ENCODE results near the gene LRP1-AS.
A peak's percentile ranks its signal among the peaks of the same experiment; 100 is the strongest.

The LRP1-AS gene

GRCh38 chr12:57119294-57120085, 27.9 kb downstream of the LRP1-AS start:
- no peak for DNase-seq (ENCODE audit: low read depth in 2 of 2)

GRCh38 chr12:57118711-57119271, 28.6 kb downstream of the LRP1-AS start:
- no peak for DNase-seq (ENCODE audit: low read depth in 2 of 2)

GRCh38 chr12:57116580-57117281, 30.7 kb downstream of the LRP1-AS start:
- no peak for DNase-seq (ENCODE audit: low read depth in 2 of 2)

- no peak for DNase-seq (ENCODE audit: low read depth in 2 of 2)
Measured at GRCh38 chr12:57112492-57113294, 34.7 kb downstream of the LRP1-AS start.

- DNase-seq (ENCODE audit: low read depth in 2 of 2): peak; percentile 51 to 75
Measured at GRCh38 chr12:57111031-57111734, 36.2 kb downstream of the LRP1-AS start, which contains the start of gene STAT6. Gene STAT6 (minus strand): TSS chr12:57111362. CDS start chr12:57108278, 3,084 bp downstream.

- DNase-seq (ENCODE audit: low read depth in 2 of 2): peak; percentile 30 to 54
Measured at GRCh38 chr12:57110104-57111030, 37.1 kb downstream of the LRP1-AS start.

- no peak for DNase-seq (ENCODE audit: low read depth in 2 of 2)
Measured at GRCh38 chr12:57109207-57110103, 38.0 kb downstream of the LRP1-AS start.

- no peak for DNase-seq (ENCODE audit: low read depth in 2 of 2)
Measured at GRCh38 chr12:57107456-57108155, 39.8 kb downstream of the LRP1-AS start.

- no peak for DNase-seq (ENCODE audit: low read depth in 2 of 2)
Measured at GRCh38 chr12:57106021-57106708, 41.3 kb downstream of the LRP1-AS start.

GRCh38 chr12:57105011-57105753, 42.2 kb downstream of the LRP1-AS start:
- DNase-seq (ENCODE audit: low read depth in 2 of 2): no peak

GRCh38 chr12:57104292-57104910, 43.0 kb downstream of the LRP1-AS start:
- DNase-seq (ENCODE audit: low read depth in 2 of 2): no peak

- DNase-seq (ENCODE audit: low read depth in 2 of 2): no peak
Measured at GRCh38 chr12:57103856-57104255, 43.6 kb downstream of the LRP1-AS start.

- no peak for DNase-seq (ENCODE audit: low read depth in 2 of 2)
Measured at GRCh38 chr12:57101892-57102695, 45.3 kb downstream of the LRP1-AS start.

GRCh38 chr12:57099766-57100165, 47.7 kb downstream of the LRP1-AS start:
- DNase-seq (ENCODE audit: low read depth in 2 of 2): no peak

- no peak for DNase-seq (ENCODE audit: low read depth in 2 of 2)
Measured at GRCh38 chr12:57099047-57099714, 48.2 kb downstream of the LRP1-AS start.

Data from stimulated activated CD8-positive, alpha-beta memory T cell treated with anti-CD3 and anti-CD28 coated beads, Interleukin-2, amount 100 ng/mL, for 1 hour (primary cell).